Measurements from ENCODE around the gene MOCOS.

MOCOS gene

GRCh38 chr18:36303211-36303844, 116.0 kb downstream of the MOCOS start:
- no peak for DNase-seq (ENCODE audit: low read depth, low spot score)

- no peak for DNase-seq (ENCODE audit: low read depth, low spot score)
These were observed 117.4 kb downstream of the MOCOS start for GRCh38 chr18:36304723-36305122.

- DNase-seq (ENCODE audit: low read depth, low spot score) = no peak
These were observed 118.1 kb downstream of the MOCOS start for GRCh38 chr18:36305375-36305774.

- no peak for DNase-seq (ENCODE audit: low read depth, low spot score)
These were observed 120.2 kb downstream of the MOCOS start for GRCh38 chr18:36307513-36307912.

GRCh38 chr18:36308711-36309435, 121.6 kb downstream of the MOCOS start:
- no peak for DNase-seq (ENCODE audit: low read depth, low spot score)

- no peak for DNase-seq (ENCODE audit: low read depth, low spot score)
These were observed 122.4 kb downstream of the MOCOS start for GRCh38 chr18:36309436-36310391.

- DNase-seq (ENCODE audit: low read depth, low spot score) = no peak
These were observed 123.8 kb downstream of the MOCOS start for GRCh38 chr18:36311026-36311570.

GRCh38 chr18:36312806-36313395, 125.6 kb downstream of the MOCOS start:
- no peak for DNase-seq (ENCODE audit: low read depth, low spot score)

- DNase-seq (ENCODE audit: low read depth, low spot score) = no peak
These were observed 126.8 kb downstream of the MOCOS start for GRCh38 chr18:36314098-36314497.

- DNase-seq (ENCODE audit: low read depth, low spot score) = no peak
These were observed 127.5 kb downstream of the MOCOS start for GRCh38 chr18:36314754-36315153.

- no peak for DNase-seq (ENCODE audit: low read depth, low spot score)
These were observed 128.4 kb downstream of the MOCOS start for GRCh38 chr18:36315736-36316135.

- DNase-seq (ENCODE audit: low read depth, low spot score) = no peak
These were observed 128.9 kb downstream of the MOCOS start for GRCh38 chr18:36316246-36316645.

All from activated CD4-positive, CD25-positive, alpha-beta regulatory T cell treated with anti-CD3 and anti-CD28 coated beads, Interleukin-2, amount 50 U/mL, for 16 hours (primary cell).